K562 (cell line): Measurements from ENCODE around the gene C12orf42. TPM values are rescaled to one million over a fixed set of nuclear protein-coding genes. Genes with fewer than 3 reads are reported as not detected.

Experiments used
- ATAC-seq: fragments of 200-7000 bp; cut with Tn5 transposase; 3 replicates; pipeline ENCODE4 v1.9.1; 2020; ENCODE audit warnings: moderate library complexity
- BruUV-seq: library from RNA; stranded (reverse); fragments of 400-500 nt; replicated peaks from 2 replicates; lab custom pipeline; 2021; lab: Mats Ljungman, UMichigan
- CTCF ChIA-PET: fragments of 300-600 bp; formaldehyde crosslinking; extraction: SDS; loops from one replicate; lab custom pipeline; 2021; ENCODE audit warnings: low intra/inter-chr PET ratio; lab: Yijun Ruan, JAX
- POLR2A ChIA-PET: fragments of 300-600, 350-650 bp; sonication (Branson Sonifier 250); formaldehyde crosslinking; extraction: SDS; loops from one replicate; lab custom pipeline; 2021; ENCODE audit warnings: antibody characterized with exemption, inconsistent platforms; lab: Yijun Ruan, JAX
- DNase-seq, 4 experiments: peaks; one replicate each; pipeline versions ENCODE4 v3.0.0 to v3.0.0-alpha.2; 2011 to 2018; ENCODE audit warnings: low spot score in 3 of 4, mixed read lengths in 3 of 4; ENCODE audit errors: extremely low read depth in 1 of 4
- FAIRE-seq: peaks from 2 replicates; lab custom pipeline; 2011; peaks lifted over from hg19 to GRCh38; lab: Jason Lieb, UNC
- H2AFZ ChIP-seq: 2 replicates; pipeline ENCODE4 v1.6.0; 2011; ENCODE audit warnings: low read depth, low read length, control low read depth, inconsistent platforms
- H3K27ac ChIP-seq: fragments of 200-600 bp; 3 replicates; pipeline ENCODE4 v1.8.0; 2011; ENCODE audit warnings: low read depth, mild to moderate bottlenecking, control low read depth, inconsistent platforms, low read length, moderate library complexity, mixed read lengths; ENCODE audit errors: extremely low read depth
- H3K27me3 ChIP-seq, 2 experiments: fragments of 300-600 bp in 1 of 2; 2 replicates in 1 of 2; 3 replicates in 1 of 2; pipeline versions ENCODE4 v1.6.0 to v1.8.0; 2011; ENCODE audit warnings: inconsistent platforms in 2 of 2, low read length in 2 of 2, mild to moderate bottlenecking in 1 of 2, mixed read lengths in 1 of 2, moderate library complexity in 1 of 2; ENCODE audit not compliant: control insufficient read depth in 2 of 2, insufficient read depth in 2 of 2
- H3K36me3 ChIP-seq: fragments of 300-600 bp; 3 replicates; pipeline ENCODE4 v1.8.0; 2011; ENCODE audit warnings: mild to moderate bottlenecking, low read length, inconsistent platforms; ENCODE audit not compliant: control insufficient read depth, insufficient read depth
- H3K4me1 ChIP-seq, 2 experiments: fragments of 200-600 bp in 1 of 2; replicated peaks in 1 of 2; 2 replicates in 1 of 2; 3 replicates in 1 of 2; pipeline versions ENCODE4 v1.5.1 to v1.8.0; 2011; ENCODE audit warnings: inconsistent platforms in 2 of 2, low read length in 2 of 2, mild to moderate bottlenecking in 1 of 2, mixed read lengths in 1 of 2, moderate library complexity in 1 of 2; ENCODE audit not compliant: control insufficient read depth in 2 of 2, insufficient read depth in 2 of 2
- H3K4me2 ChIP-seq: 2 replicates; pipeline ENCODE4 v1.6.1; 2011; ENCODE audit warnings: low read length, control low read depth, inconsistent platforms, mixed read lengths; ENCODE audit not compliant: insufficient read depth
- H3K4me3 ChIP-seq: fragments of 200-600 bp; sonication (generic), shearing (Covaris generic); 2 replicates; pipeline ENCODE4 v1.5.1; 2016; ENCODE audit warnings: control low read depth, inconsistent platforms
- H3K79me2 ChIP-seq: fragments of 200-600 bp; 3 replicates; pipeline ENCODE4 v1.8.0; 2011; ENCODE audit warnings: low read length, inconsistent platforms; ENCODE audit not compliant: control insufficient read depth, insufficient read depth
- H3K9ac ChIP-seq, 2 experiments: 2 replicates each; pipeline versions ENCODE4 v1.6.0 to v1.6.1; 2011; ENCODE audit warnings: low read depth in 2 of 2, low read length in 2 of 2, control low read depth in 1 of 2, inconsistent platforms in 1 of 2, mild to moderate bottlenecking in 1 of 2, mixed read lengths in 1 of 2; ENCODE audit not compliant: insufficient read depth in 1 of 2
- H3K9me1 ChIP-seq: one replicate; pipeline ENCODE4 v1.6.0; 2011; ENCODE audit warnings: inconsistent platforms, mild to moderate bottlenecking, low read length, moderate library complexity; ENCODE audit not compliant: control insufficient read depth, insufficient read depth
- H3K9me3 ChIP-seq: replicated peaks from 2 replicates; pipeline ENCODE4 v1.5.1; 2011; ENCODE audit warnings: low read depth, low read length, inconsistent platforms; ENCODE audit not compliant: control insufficient read depth, insufficient read depth
- H4K20me1 ChIP-seq: replicated peaks from 2 replicates; pipeline ENCODE4 v1.6.1; 2011; ENCODE audit warnings: low read length, inconsistent platforms, mixed read lengths; ENCODE audit not compliant: control insufficient read depth, insufficient read depth
- ELK1 ChIP-seq: sonication (generic); formaldehyde crosslinking; IDR thresholded peaks from 2 replicates; pipeline ENCODE4 v1.8.1; 2022; ENCODE audit warnings: missing genetic modification reagents
- ETV6 ChIP-seq, 3 experiments: fragments of 150-350 bp in 1 of 3; sonication (generic) in 1 of 3; formaldehyde crosslinking in 1 of 3; IDR thresholded peaks; 2 replicates each; pipeline versions ENCODE4 v1.6.1 to v1.8.0; 2014 to 2022; ENCODE audit warnings: borderline replicate concordance in 2 of 3, low read depth in 2 of 3, antibody characterized with exemption in 1 of 3, low read length in 1 of 3, mild to moderate bottlenecking in 1 of 3, missing genetic modification reagents in 1 of 3
- POU5F1 ChIP-seq: fragments of 150-350 bp; IDR thresholded peaks from 2 replicates; pipeline ENCODE4 v1.6.1; 2014; ENCODE audit warnings: borderline replicate concordance, low read length, low read depth, mild to moderate bottlenecking; ENCODE audit not compliant: partially characterized antibody
- SAFB2 ChIP-seq: fragments of 200-400 bp; formaldehyde crosslinking; IDR thresholded peaks from 2 replicates; pipeline ENCODE4 v1.6.1; 2018; ENCODE audit warnings: borderline replicate concordance, low read length, low read depth, moderate library complexity; ENCODE audit not compliant: severe bottlenecking
- ZBTB17 ChIP-seq: fragments of 450-650 bp; formaldehyde crosslinking; IDR thresholded peaks from 2 replicates; pipeline ENCODE4 v1.4.0; 2020; ENCODE audit warnings: mild to moderate bottlenecking
- ZFP91 ChIP-seq: sonication (generic); formaldehyde crosslinking; IDR thresholded peaks from 2 replicates; pipeline ENCODE4 v1.8.0; 2022; ENCODE audit warnings: mild to moderate bottlenecking, missing genetic modification reagents
- ZNF318 ChIP-seq, 2 experiments: fragments of 450-650 bp; IDR thresholded peaks; 2 replicates each; pipeline ENCODE4 v1.6.1; 2016; ENCODE audit warnings: mild to moderate bottlenecking in 2 of 2, borderline replicate concordance in 1 of 2, low read depth in 1 of 2, moderate library complexity in 1 of 2
- WGBS: fragments of 100-300 bp; shearing (Covaris generic); methylation state at CpG from one replicate; pipeline ENCODE4 v1.1.6; 2016; ENCODE audit warnings: low coverage, mixed read lengths; ENCODE audit not compliant: insufficient coverage; ENCODE audit errors: missing lambda C conversion rate; 5-methylcytosine and 5-hydroxymethylcytosine counted together
- in situ Hi-C: fragments of 300-500 bp; cut with MboI; formaldehyde crosslinking; loops from 4 replicates; pipeline ENCODE4 v1.15.0; 2018; ENCODE audit warnings: inconsistent platforms, mixed read lengths
- intact Hi-C: fragments of 100-400 bp; cut with micrococcal nuclease; formaldehyde crosslinking; loops from 2 replicates; pipeline ENCODE4 v1.14.2; 2022
- polyA plus RNA-seq, 8 experiments: library from polyadenylated mRNA; depleted of rRNA in 4 of 8; stranded (reverse) in 5 of 8; unstranded in 3 of 8; fragments of >200 nt; fragmentation: Nextera tagmentation in 2 of 8; fragmentation: Illumina TruSeq in 1 of 8; extraction: Ambion mirVana in 2 of 8; extraction: Trizol in 1 of 8; gene quantifications; 2 replicates each; pipeline versions ENCODE4 v1.2.1 to v1.2.3, GENCODE V29; 2011 to 2014; ENCODE audit warnings: inconsistent platforms in 1 of 8, missing spikeins in 1 of 8
- total RNA-seq, 7 experiments: library from RNA; depleted of rRNA in 6 of 7; stranded (reverse); fragments of >200 nt in 6 of 7; fragmentation: Illumina TruSeq in 2 of 7; extraction: Trizol in 2 of 7; gene quantifications; 2 replicates each; pipeline versions ENCODE4 v1.2.1 to v1.2.3, GENCODE V29; 2011 to 2021; ENCODE audit warnings: low replicate concordance in 1 of 7

Gene C12orf42
- total and polyA plus RNA-seq, 9 of the 15 experiments (the other 6 are each of a cell fraction or from before 2014, with no cell fraction given): not detected

GRCh38 chr12:103524238-103524875 lies 28.6 kb upstream of the C12orf42 start (continued):
- TF ChIP-seq ZFP91: no peak
- TF ChIP-seq ZBTB17 (CRISPR knock-in tag): no peak
- no peak for TF ChIP-seq SAFB2
- TF ChIP-seq, all 486 proteins: peak for 0

GRCh38 chr12:103523771-103524170 lies 28.0 kb upstream of the C12orf42 start:
- POLR2A ChIA-PET: no interaction called here
- H3K36me3 ChIP-seq: no peaks in the 10 kb centered on the region
- TF ChIP-seq ETV6 (IDR thresholded peaks at IDR 0.05; ENCODE audit: borderline replicate concordance in 1 of 2, low read depth in 2 of 2, low read length in 1 of 2): no peak
- no peak for TF ChIP-seq ETV6 (CRISPR knock-in tag; IDR thresholded peaks at IDR 0.05; ENCODE audit: borderline replicate concordance)
- no peak for TF ChIP-seq ZNF318 (IDR thresholded peaks at IDR 0.05; ENCODE audit: borderline replicate concordance in 1 of 2, low read depth in 1 of 2)
- TF ChIP-seq ELK1: no peak
- TF ChIP-seq POU5F1: no peak

More at GRCh38 chr12:103523771-103524170, 28.0 kb upstream of the C12orf42 start:
- Histone ChIP-seq H4K20me1 (no peaks in the 10 kb centered on the region), H2AFZ (no peak overlapping the region), H3K9ac (no peak overlapping the region), H3K4me2 (no peak overlapping the region), H3K27me3 (no peaks in the 10 kb centered on the region), H3K27ac (no peak overlapping the region), H3K4me3 (no peak overlapping the region), H3K79me2 (no peaks in the 10 kb centered on the region), H3K9me1 (no peaks in the 10 kb centered on the region), H3K4me1 (no peaks in the 10 kb centered on the region), H3K9me3 (no peaks in the 10 kb centered on the region)
- FAIRE-seq (no peak), DNase-seq (no peak), ATAC-seq (no peak)
- in situ Hi-C loops: no loop called here
- CTCF ChIA-PET: interaction anchor here (0.6 kb wide), 1 partner anchor 579 kb away, joined by 3 read pairs; no protein-coding TSS in a partner anchor
- intact Hi-C loops: no loop called here
- no TSS peak for BruUV-seq
- WGBS: 0% methylated on average over 1 of the region's 1 CpG
